Activated CD4-positive, alpha-beta T cell treated with anti-CD3 and anti-CD28 coated beads, Interleukin-2, amount 10 ng/mL, durations not matched to agents 7 days and 5 days (primary cell): ENCODE measurements around the gene TRH. TPM values are rescaled to one million over a fixed set of nuclear protein-coding genes. Genes with fewer than 3 reads are reported as not detected.

ENCODE experiments used
- total RNA-seq, 2 experiments: library from RNA; stranded (reverse); gene quantifications; one replicate each; pipeline ENCODE4 v1.2.3, GENCODE V29; 2021

TRH gene
- total RNA-seq, 2 experiments from 2014 or later, result not detected

Other genes with a start within 250 kb of the TRH start
- 10 to 100 TPM; 14.9 to 18.7 TPM for gene TMCC1, start 81.0 kb upstream of the TRH start, total RNA-seq
- gene ALG1L2, start 107.1 kb downstream of the TRH start, total RNA-seq, result under 1 TPM; 0.42 to 0.96 TPM